Mesenchymal stem cell (in vitro differentiated cells and primary cell): ENCODE measurements around the gene FARP2.
A peak's percentile ranks its signal among the peaks of the same experiment; 100 is the strongest.

Source experiments
- DNase-seq: peaks from one replicate; pipeline ENCODE4 v3.0.0-alpha.2; 2013
- H2AFZ ChIP-seq: one replicate; pipeline ENCODE4 v1.6.1; 2013; ENCODE audit warnings: low read depth, mild to moderate bottlenecking, control low read depth, inconsistent platforms, low read length, moderate library complexity
- H2AK5ac ChIP-seq: 2 replicates; pipeline ENCODE4 v1.6.1; 2013; ENCODE audit warnings: low read length, moderate library complexity, mild to moderate bottlenecking, inconsistent platforms; ENCODE audit not compliant: severe bottlenecking
- H2BK120ac ChIP-seq: one replicate; pipeline ENCODE4 v1.6.1; 2013; ENCODE audit warnings: low read depth, mild to moderate bottlenecking, inconsistent platforms, low read length, moderate library complexity
- H2BK12ac ChIP-seq, 2 experiments: one replicate each; pipeline ENCODE4 v1.6.1; 2013; ENCODE audit warnings: inconsistent platforms in 2 of 2, low read length in 2 of 2, mild to moderate bottlenecking in 2 of 2, moderate library complexity in 2 of 2, control low read depth in 1 of 2
- H2BK15ac ChIP-seq: one replicate; pipeline ENCODE4 v1.6.1; 2013; ENCODE audit warnings: mild to moderate bottlenecking, low read depth, inconsistent platforms; ENCODE audit not compliant: poor library complexity, severe bottlenecking
- H2BK5ac ChIP-seq: 2 replicates; pipeline ENCODE4 v1.6.1; 2013; ENCODE audit warnings: low read depth, mild to moderate bottlenecking, low read length, control low read depth, inconsistent platforms; ENCODE audit not compliant: poor library complexity, severe bottlenecking
- H3K14ac ChIP-seq, 2 experiments: one replicate each; pipeline ENCODE4 v1.6.1; 2013; ENCODE audit warnings: inconsistent platforms in 2 of 2, low read length in 2 of 2, control low read depth in 1 of 2, mild to moderate bottlenecking in 1 of 2, moderate library complexity in 1 of 2
- H3K18ac ChIP-seq, 2 experiments: one replicate each; pipeline ENCODE4 v1.6.1; 2013; ENCODE audit warnings: inconsistent platforms in 2 of 2, low read length in 2 of 2, control low read depth in 1 of 2, low read depth in 1 of 2, mild to moderate bottlenecking in 1 of 2
- H3K23ac ChIP-seq, 2 experiments: one replicate each; pipeline ENCODE4 v1.6.1; 2013; ENCODE audit warnings: inconsistent platforms in 2 of 2, low read length in 2 of 2, mild to moderate bottlenecking in 2 of 2, moderate library complexity in 2 of 2, control low read depth in 1 of 2
- H3K27ac ChIP-seq: 2 replicates; pipeline ENCODE4 v1.5.1; 2013; ENCODE audit warnings: mild to moderate bottlenecking, moderate library complexity, low read length, control low read depth, inconsistent platforms; ENCODE audit not compliant: poor library complexity, severe bottlenecking
- H3K27me3 ChIP-seq, 2 experiments: 2 replicates each; pipeline versions ENCODE4 v1.6.1 to v1.7.0; 2013; ENCODE audit warnings: low read length in 2 of 2, mild to moderate bottlenecking in 2 of 2, moderate library complexity in 2 of 2, control low read depth in 1 of 2, inconsistent platforms in 1 of 2; ENCODE audit not compliant: control insufficient read depth in 1 of 2, insufficient read depth in 1 of 2
- H3K36me3 ChIP-seq, 2 experiments: 2 replicates each; pipeline versions ENCODE4 v1.6.1 to v1.7.0; 2013; ENCODE audit warnings: low read length in 2 of 2, control low read depth in 1 of 2, inconsistent platforms in 1 of 2, low read depth in 1 of 2, mild to moderate bottlenecking in 1 of 2; ENCODE audit not compliant: insufficient read depth in 2 of 2, control insufficient read depth in 1 of 2
- H3K4ac ChIP-seq, 2 experiments: one replicate each; pipeline ENCODE4 v1.6.1; 2013; ENCODE audit warnings: inconsistent platforms in 2 of 2, low read length in 2 of 2, mild to moderate bottlenecking in 2 of 2, moderate library complexity in 2 of 2, control low read depth in 1 of 2, low read depth in 1 of 2
- H3K4me1 ChIP-seq: 2 replicates; pipeline ENCODE4 v1.6.1; 2013; ENCODE audit warnings: low read depth, low read length, control low read depth; ENCODE audit not compliant: control insufficient read depth, insufficient read depth
- H3K4me2 ChIP-seq: 2 replicates; pipeline ENCODE4 v1.6.1; 2013; ENCODE audit warnings: low read length, mild to moderate bottlenecking, inconsistent platforms; ENCODE audit not compliant: poor library complexity, severe bottlenecking
- H3K4me3 ChIP-seq, 2 experiments: 2 replicates each; pipeline versions ENCODE4 v1.5.1 to v1.7.0; 2013; ENCODE audit warnings: low read length in 2 of 2, mild to moderate bottlenecking in 2 of 2, control low read depth in 1 of 2, low read depth in 1 of 2; ENCODE audit not compliant: insufficient read depth in 1 of 2
- H3K79me1 ChIP-seq: replicated peaks from 2 replicates; pipeline ENCODE4 v1.6.1; 2013; ENCODE audit warnings: mild to moderate bottlenecking, control low read depth, low read length, inconsistent platforms; ENCODE audit not compliant: poor library complexity, severe bottlenecking
- H3K9ac ChIP-seq: 2 replicates; pipeline ENCODE4 v1.7.0; 2013; ENCODE audit warnings: mild to moderate bottlenecking, low read length, moderate library complexity
- H3K9me3 ChIP-seq: 2 replicates; pipeline ENCODE4 v1.7.0; 2013; ENCODE audit warnings: mild to moderate bottlenecking, low read length; ENCODE audit not compliant: control insufficient read depth
- H4K8ac ChIP-seq: one replicate; pipeline ENCODE4 v1.6.1; 2013; ENCODE audit warnings: inconsistent platforms, mild to moderate bottlenecking, low read length, moderate library complexity
- H4K91ac ChIP-seq: one replicate; pipeline ENCODE4 v1.6.1; 2013; ENCODE audit warnings: mild to moderate bottlenecking, low read length, inconsistent platforms
- WGBS: methylation state at CpG from one replicate; pipeline ENCODE4 v1.1.7; 2013; ENCODE audit warnings: mixed read lengths; 5-methylcytosine and 5-hydroxymethylcytosine counted together

FARP2 gene

DNA sequence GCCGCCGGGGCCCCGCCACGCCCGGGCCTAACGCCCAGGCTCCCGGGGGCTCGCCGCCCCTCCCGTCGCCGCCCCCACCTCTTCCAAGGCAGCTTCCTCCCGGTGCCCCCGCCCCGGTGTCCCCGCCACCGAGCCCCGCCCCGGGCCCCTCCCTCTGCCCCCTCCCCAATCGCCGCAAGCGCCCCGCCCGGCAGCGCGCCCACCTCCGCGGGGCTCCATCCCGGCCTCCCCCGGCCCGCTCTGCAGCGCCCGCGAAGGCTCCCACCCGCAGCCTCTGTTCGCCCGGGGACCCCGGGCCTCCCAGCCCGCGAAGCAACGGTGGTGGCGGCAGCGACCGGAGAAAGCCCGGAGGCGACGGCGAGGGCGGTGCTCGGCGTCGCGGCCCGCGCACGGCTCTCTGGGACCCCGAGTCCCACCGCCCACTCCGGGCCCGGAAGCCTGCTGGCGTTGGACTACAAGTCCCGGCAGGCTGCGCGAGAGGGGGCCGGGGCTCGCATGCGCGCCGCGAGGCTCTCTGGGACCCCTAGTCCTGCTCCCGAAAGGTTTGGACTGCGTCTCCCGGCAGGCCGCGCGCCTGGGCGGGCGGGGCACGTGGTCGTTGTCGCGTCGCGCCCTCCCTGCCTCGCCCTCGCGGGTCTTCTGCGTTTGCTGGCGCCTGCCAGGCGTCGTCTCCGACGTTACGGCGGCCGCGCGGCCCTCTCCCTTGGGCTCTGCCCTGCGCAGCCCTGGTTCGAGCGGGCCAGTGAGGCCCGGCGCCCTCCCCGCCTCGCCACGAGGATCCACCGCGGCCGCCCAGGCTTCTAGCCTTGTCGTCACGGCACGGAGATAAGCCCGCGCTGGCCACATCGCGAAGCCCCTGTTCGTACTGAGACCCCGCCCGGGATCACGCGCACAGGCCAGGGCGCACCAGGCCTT, 152.4 kb downstream of the FARP2 start, which contains the start of gene STK25:
TSS of gene STK25 (minus strand) at position 345 of the 915 bp plus-strand sequence. CDS start 549 bp downstream, outside the sequence.
- peaks cover 36% of the 10 kb centered on the region for H3K4me1 ChIP-seq
- WGBS = 1% methylated on average over 106 of the region's 122 CpGs
- H2BK15ac ChIP-seq = peak within 1 kb of the TSS; percentile 97

DNA sequence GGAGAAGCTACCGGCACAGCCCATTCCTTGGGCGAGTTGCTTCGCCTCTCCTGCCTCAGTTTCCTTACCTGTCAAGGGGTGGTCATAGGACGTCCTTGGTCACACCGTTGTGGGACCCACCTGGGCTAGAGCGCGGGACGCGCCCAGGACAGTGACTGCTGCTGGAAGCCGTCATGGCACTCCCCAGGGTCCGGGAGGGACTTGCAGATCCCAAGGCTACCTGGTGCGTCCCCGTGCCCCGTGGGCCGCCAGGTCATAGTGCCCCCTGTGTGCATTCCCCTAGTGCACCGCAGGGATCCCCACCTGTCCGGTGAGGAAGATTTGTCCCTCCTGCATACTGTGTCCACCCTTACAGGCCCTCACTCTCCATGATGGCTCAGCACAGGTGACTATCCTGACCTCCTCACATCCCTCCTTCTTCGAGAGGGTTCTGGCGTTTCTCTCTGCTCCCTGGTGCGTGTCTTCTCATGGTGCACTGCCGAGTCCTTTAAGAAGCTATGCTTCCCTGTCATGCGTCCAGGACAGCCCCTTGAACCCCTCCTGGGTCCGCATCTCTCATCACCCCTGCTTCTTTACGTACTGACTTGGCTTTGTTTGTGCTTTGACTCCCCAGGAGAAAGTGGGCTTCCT, 153.2 kb downstream of the FARP2 start:
- H4K91ac ChIP-seq = peak overlapping the region; percentile 97
- peak overlapping the region in 1 of 2 experiments; percentile 94 for H3K23ac ChIP-seq
- H2BK120ac ChIP-seq = peak overlapping the region; percentile 65
- H3K9me3 ChIP-seq = no peaks in the 10 kb centered on the region
- H2AK5ac ChIP-seq = peak overlapping the region; percentile 12
- no peak overlapping the region for H3K27ac ChIP-seq
- peak overlapping the region in 1 of 2 experiments; percentile 54 for H2BK12ac ChIP-seq
- H2AFZ ChIP-seq = peak overlapping the region; percentile 86
- no peaks in the 10 kb centered on the region for H3K27me3 ChIP-seq
- H3K4me1 ChIP-seq = peaks cover 31% of the 10 kb centered on the region
- H2BK15ac ChIP-seq = peak overlapping the region; percentile 85
- DNase-seq = no peak
- peak overlapping the region in 1 of 2 experiments; percentile 96 for H3K14ac ChIP-seq
- peak overlapping the region; percentile 91 for H3K9ac ChIP-seq
- 46% methylated on average over 24 of the region's 24 CpGs for WGBS
- peaks cover 9 to 20% of the 10 kb centered on the region in 2 experiments for H3K36me3 ChIP-seq
- peaks cover 11% of the 10 kb centered on the region for H3K79me1 ChIP-seq
- H4K8ac ChIP-seq = peak overlapping the region; percentile 100
- H3K4me3 ChIP-seq = peak overlapping the region; percentile 64 to 85
- peak overlapping the region; percentile 98 to 99 for H3K18ac ChIP-seq
- H3K4ac ChIP-seq = peak overlapping the region; percentile 80 to 96
- peak overlapping the region; percentile 88 for H3K4me2 ChIP-seq
- H2BK5ac ChIP-seq = no peak overlapping the region

More for the DNA sequence above, 152.4 kb downstream of the FARP2 start, which contains the start of gene STK25:
- Histone ChIP-seq H2AK5ac (peak within 1 kb of the TSS; percentile 12), H3K4ac (peak within 1 kb of the TSS; percentile 81 to 96), H3K23ac (peak within 1 kb of the TSS in 1 of 2 experiments; percentile 94), H3K4me3 (peak within 1 kb of the TSS; percentile 80 to 85), H3K14ac (peak within 1 kb of the TSS in 1 of 2 experiments; percentile 96), H4K8ac (peak within 1 kb of the TSS; percentile 100), H2BK120ac (peak within 1 kb of the TSS; percentile 98), H3K9me3 (no peaks in the 10 kb centered on the region), H2AFZ (peak within 1 kb of the TSS; percentile 86), H3K27me3 (no peaks in the 10 kb centered on the region), H3K4me2 (peak within 1 kb of the TSS; percentile 93), H3K79me1 (peaks cover 17% of the 10 kb centered on the region), H3K9ac (peak within 1 kb of the TSS; percentile 91), H4K91ac (peak within 1 kb of the TSS; percentile 97), H3K36me3 (peaks cover 12 to 27% of the 10 kb centered on the region in 2 experiments), H2BK12ac (peak within 1 kb of the TSS in 1 of 2 experiments; percentile 54), H3K18ac (peak within 1 kb of the TSS; percentile 98 to 99), H3K27ac (no peak within 1 kb of the TSS), H2BK5ac (peak within 1 kb of the TSS; percentile 88)
- peak; percentile 98 for DNase-seq

DNA sequence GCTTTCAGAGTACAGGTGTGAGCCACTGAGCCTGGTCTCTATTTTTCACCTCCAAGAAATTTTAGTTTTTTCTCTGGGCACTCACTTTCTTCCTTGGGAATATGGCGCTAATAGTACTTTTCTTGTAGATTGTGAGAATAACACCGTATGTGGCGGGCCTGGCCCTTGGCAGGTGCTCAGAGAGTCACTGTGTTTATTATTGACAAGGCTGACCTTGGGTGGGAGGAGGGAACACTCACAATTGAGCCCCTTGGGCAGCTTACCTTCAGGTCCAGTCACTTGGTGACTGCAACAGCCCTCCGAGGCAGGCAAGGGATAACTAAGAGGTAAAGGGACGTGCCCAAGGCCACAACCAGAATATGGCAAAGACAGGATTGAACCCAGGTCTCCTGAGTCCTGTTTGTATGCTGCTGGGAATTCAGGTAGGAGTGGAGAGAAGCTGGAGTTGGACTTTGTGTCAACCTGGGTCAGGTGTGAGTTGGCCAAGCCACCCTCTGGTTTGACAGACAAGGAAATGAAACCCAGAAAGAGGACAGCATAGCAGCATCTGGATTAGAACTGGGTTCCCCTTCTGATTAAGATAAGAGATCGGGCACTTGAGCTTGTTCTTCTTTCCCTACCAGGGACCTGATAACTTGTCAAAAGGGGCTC, 155.1 kb downstream of the FARP2 start:
- Histone ChIP-seq H3K27ac (no peak overlapping the region), H2BK15ac (no peak overlapping the region), H3K4me3 (no peak overlapping the region), H3K36me3 (peaks cover 6 to 9% of the 10 kb centered on the region in 2 experiments), H4K91ac (no peak overlapping the region), H3K4me1 (peaks cover 21% of the 10 kb centered on the region), H3K79me1 (peaks cover 5% of the 10 kb centered on the region), H3K4ac (no peak overlapping the region), H3K14ac (no peak overlapping the region), H3K4me2 (no peak overlapping the region), H3K23ac (no peak overlapping the region), H3K9ac (no peak overlapping the region), H4K8ac (no peak overlapping the region), H3K18ac (no peak overlapping the region), H2BK12ac (no peak overlapping the region), H3K27me3 (no peaks in the 10 kb centered on the region), H2AK5ac (no peak overlapping the region), H2BK5ac (no peak overlapping the region), H2BK120ac (no peak overlapping the region), H2AFZ (no peak overlapping the region), H3K9me3 (no peaks in the 10 kb centered on the region)
- WGBS = 95% methylated on average over 6 of the region's 6 CpGs
- no peak for DNase-seq
